ENCODE measurements around the gene MUC5AC.
"Not testable (repeated sequence)": the region's sequence is repeated elsewhere in the genome, so short reads cannot be mapped to it uniquely, and the experiment has no call there.

MUC5AC gene

GRCh38 chr11:1155274-1155693 lies 2.5 kb upstream of the MUC5AC start:
- DNase-seq (ENCODE audit: low read depth) = no peak
- no peak for TF ChIP-seq CTCF (conservative IDR thresholded peaks at IDR 0.05; ENCODE audit: low read depth, low read length)
- H3K4me3 ChIP-seq (ENCODE audit: low read depth, low read length) = no peak overlapping the region

DNA sequence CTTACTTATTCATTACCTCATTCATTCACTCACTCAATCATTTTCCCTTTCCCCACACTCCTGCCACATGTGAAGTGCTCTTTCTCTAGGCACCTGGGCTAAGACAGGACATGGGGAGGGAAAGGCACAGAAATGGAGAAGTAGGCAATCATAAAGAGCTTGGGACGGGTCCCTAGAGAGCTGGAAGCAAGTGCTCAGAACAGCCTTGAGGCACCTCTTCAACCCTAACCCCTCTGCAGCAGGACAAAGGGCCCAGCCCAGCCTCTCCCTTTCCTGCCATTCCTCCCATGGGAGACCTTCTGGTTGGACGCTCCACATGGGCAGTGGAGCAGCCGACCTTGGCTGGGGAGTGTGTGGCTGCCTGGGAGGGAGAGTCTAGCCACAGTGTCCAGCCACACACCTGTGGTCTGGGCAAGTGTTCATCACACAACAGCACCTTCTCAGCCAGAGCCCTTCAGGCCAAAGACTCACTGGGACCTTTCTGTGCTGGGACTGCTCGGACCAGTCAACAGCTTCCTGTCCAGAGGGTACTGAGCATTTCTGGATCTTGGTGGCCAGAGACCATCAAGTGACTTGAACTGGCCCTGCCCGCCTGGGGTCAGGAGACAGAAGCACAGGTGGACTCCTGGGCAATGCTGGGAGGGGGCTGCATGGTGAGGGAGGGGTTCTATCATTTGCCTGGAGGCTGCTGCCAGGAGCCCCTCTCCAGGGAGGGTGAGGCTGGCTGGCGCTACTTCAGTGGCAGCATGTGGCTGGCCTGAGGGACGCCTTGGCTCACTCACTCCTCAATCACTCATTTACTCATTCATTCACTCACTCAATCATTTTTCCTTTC lies 1.0 kb upstream of the MUC5AC start:
- no peak for DNase-seq (ENCODE audit: low read depth)
- TF ChIP-seq CTCF (conservative IDR thresholded peaks at IDR 0.05; ENCODE audit: low read depth, low read length) = no peak

DNA sequence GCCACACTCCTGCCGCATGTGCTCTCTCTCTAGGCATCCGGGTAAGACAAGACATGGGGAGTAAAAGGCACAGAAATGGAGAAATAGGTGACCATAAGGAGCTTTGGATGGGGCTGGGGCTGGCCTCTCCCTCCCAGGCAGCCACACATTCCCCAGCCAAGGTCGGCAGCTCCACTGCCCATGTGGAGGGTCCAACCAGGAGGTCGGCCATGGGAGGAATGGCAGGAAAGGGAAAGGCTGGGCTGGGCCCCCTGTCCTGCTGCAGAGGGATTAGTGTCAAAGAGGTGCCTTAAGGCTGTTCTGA lies 460 bp upstream of the MUC5AC start:
- DNase-seq (ENCODE audit: low read depth) = no peak
- H3K4me3 ChIP-seq (ENCODE audit: low read depth, low read length) = no peak overlapping the region
- no peak for TF ChIP-seq CTCF (conservative IDR thresholded peaks at IDR 0.05; ENCODE audit: low read depth, low read length)

More for the DNA sequence above, 1.0 kb upstream of the MUC5AC start:
- no peak overlapping the region for H3K4me3 ChIP-seq (ENCODE audit: low read depth, low read length)

DNA sequence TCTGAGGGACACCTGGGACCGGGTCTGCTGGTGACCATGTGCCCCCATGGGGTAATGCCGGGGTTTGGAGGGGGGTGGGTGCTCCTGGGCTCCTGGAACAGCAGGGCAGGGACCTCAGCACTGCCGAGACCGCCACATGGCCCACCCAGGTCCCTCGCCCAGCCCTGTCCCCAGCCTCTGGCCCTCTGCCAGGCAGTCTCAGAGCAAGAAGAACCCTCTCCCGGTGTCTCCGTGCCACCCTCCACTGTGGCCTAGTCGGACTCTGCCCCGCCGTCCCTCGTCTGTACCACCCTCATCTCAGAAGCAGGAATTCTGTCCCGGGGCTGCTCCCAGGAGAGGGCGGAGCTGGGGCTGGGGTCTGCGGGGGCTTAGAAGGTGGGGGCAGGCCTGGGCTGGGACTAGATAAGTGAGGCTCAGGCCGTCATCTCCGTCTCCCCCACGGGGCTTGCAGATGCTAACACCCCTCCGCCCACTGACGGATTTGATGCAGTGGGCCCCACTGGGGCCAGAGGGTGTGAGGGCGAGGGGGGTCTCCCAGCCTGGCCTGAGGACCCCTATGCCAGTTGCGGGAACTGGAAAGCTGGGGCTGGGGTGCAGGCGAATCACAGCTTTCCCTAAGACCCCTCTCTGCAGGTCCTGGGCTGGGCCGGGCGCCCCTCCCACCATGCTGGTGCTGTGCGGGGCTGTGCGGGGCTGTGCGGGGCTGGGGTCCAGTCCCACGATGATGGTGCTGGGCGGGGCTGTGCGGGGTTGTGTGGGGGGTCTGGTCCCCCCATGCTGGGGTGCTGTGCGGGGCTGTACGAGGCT lies 1.1 kb downstream of the MUC5AC start:
- no peak overlapping the region for H3K4me3 ChIP-seq (ENCODE audit: low read depth, low read length)
- no peak for TF ChIP-seq CTCF (conservative IDR thresholded peaks at IDR 0.05; ENCODE audit: low read depth, low read length)
- DNase-seq (ENCODE audit: low read depth) = no peak

DNA sequence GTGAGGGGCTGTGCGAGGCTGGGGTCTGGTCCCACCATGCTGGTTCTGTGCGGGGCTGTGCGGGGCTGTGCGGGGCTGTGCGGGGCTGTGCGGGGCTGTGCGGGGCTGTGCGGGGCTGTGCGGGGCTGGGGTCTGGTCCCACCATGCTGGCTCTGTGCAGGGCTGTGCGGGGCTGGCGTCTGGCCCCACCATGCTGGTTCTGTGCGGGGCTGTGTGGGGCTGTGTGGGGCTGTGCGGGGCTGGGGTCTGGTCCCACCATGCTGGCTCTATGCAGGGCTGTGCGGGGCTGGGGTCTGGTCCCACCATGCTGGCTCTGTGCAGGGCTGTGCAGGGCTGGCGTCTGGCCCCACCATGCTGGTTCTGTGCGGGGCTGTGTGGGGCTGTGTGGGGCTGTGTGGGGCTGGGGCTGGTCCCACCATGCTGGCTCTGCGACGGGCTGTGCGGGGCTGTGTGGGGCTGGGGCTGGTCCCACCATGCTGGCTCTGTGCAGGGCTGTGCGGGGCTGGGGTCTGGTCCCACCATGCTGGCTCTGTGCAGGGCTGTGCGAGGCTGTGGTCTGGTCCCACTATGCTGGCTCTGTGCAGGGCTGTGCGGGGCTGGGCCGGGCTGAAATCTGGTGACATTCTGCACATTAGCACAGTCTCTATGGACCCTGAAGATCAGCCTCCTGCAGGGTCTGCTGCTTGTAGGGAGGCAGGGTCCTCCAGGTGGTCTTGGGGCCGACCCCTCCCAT lies 1.9 kb downstream of the MUC5AC start:
- not testable (repeated sequence) for DNase-seq (ENCODE audit: low read depth); H3K4me3 ChIP-seq (ENCODE audit: low read depth, low read length)

DNA sequence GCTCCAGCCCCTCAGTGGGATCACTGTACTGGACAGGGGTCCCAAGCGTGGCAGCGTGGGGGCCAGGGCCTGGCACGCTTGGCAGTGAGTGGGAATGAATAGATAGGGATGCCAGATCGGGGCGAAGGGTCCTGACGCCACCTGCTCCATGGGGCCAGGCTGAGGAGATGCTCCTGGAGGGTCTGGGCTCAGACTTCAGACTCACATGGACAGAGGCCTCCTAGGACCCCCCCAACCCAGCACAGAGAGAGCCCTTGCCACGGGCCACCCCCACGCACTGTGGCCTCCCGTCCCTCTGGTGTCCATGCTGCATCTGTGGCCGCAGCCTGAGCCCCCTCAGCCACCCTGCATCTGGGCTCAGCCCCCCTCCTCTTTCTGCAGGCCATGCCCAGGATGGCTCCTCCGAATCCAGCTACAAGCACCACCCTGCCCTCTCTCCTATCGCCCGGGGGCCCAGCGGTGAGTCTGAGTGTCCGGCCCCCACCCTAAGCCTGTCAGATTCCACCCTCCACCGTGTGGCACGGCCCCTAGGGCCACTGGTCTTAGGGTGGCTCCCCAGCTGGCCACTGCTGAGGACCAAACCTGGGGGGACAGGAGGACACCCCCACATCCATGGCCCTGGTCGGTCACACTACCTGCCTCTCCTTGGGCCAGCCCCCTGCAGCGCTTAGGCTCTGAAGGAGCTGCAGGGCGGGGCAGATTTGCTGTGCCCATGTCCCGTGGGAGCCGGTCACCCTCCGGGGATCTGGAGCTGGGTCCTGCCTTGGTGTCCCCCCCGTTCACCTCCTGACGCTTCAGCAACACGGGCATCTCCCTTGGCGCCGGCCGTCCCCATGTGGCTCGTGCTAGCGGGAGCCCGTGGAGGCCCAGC lies 2.7 kb downstream of the MUC5AC start:
- DNase-seq (ENCODE audit: low read depth) = no peak
- H3K4me3 ChIP-seq (ENCODE audit: low read depth, low read length) = no peak overlapping the region
- no peak for TF ChIP-seq CTCF (conservative IDR thresholded peaks at IDR 0.05; ENCODE audit: low read depth, low read length)

Data from choroid plexus epithelial cell (primary cell).